Ishikawa (cell line): ENCODE results near the gene BABAM2.

Source experiments
- EP300 ChIP-seq: IDR thresholded peaks from 2 replicates; pipeline ENCODE4 v1.6.1; 2012; ENCODE audit warnings: borderline replicate concordance
- RAD21 ChIP-seq: IDR thresholded peaks from 2 replicates; pipeline ENCODE4 v1.6.1; 2012; ENCODE audit warnings: low read depth
- TAF1 ChIP-seq: IDR thresholded peaks from 2 replicates; pipeline ENCODE4 v1.6.1; 2012; ENCODE audit warnings: low read depth, mild to moderate bottlenecking
- YY1 ChIP-seq: IDR thresholded peaks from 2 replicates; pipeline ENCODE4 v1.6.1; 2012; ENCODE audit warnings: low read depth
- ZBTB7A ChIP-seq: IDR thresholded peaks from 2 replicates; pipeline ENCODE4 v1.6.1; 2012; ENCODE audit warnings: low read depth

DNA sequence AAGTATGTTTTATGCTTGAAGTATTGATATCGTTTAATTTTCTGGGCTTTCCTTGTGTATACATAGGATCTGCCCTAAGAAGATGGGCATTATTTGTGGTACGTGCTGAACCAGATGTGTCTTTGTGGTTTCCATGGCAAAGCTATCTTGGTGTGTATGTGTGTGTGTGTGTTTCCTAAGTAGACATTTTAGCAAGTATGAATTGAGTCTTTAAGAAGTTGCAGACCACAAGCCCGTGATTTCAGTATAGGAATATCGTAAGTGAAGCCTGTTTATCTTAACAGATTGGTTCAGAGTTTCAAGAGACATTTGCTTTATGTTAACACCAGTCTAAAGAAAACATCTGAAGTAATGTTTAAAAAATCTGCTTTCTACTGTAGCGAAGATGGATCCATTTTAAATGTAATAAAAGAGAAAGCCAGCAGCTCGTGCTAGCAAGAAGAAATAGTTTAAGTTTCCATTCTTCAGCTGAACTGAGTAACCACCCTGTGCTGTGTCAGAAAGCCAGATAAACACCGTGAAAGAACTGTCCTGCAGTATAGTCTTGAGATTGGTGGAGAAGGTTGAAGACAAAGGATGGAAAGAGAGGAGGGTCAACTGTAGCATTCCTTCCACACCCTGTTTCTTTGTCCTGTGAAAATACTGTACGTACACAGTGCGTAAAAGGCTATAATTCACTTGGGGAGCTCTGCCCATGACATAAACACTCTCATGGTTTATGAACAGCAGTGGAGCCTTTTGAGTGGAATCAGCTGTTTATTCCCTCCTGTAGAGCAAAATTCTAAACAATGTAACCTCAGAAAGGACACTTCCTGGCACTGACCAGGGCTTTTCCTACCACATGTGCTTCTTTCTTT lies 410.2 kb downstream of the BABAM2 start:
- no peak for TF ChIP-seq EP300
- TF ChIP-seq YY1 = no peak
- TF ChIP-seq RAD21 = no peak
- no peak for TF ChIP-seq TAF1
- TF ChIP-seq ZBTB7A = no peak
